ENCODE data around the gene GIGYF2. TPM values are rescaled to one million over a fixed set of nuclear protein-coding genes. Genes with fewer than 3 reads are reported as not detected.

GIGYF2 gene
- total and polyA plus RNA-seq, 11 donors: 25.3 to 78.1 (median 56.5) TPM

GRCh38 chr2:232721261-232721660 is 24.1 kb downstream of the GIGYF2 start:
- intact Hi-C loops (cut with DNase I): no loop called here
- WGBS, 4 donors: 53 to 89% (median 84%) methylated on average over 2 of the region's 2 CpGs
- Histone ChIP-seq H3K36me3 (peaks cover 0 to 73% (median 44%) of the 10 kb centered on the region in 9 donors), H3K27ac (no peak overlapping the region), H3K4me1 (peaks cover 0 to 29% (median 5%) of the 10 kb centered on the region in 12 donors), H3K9me3 (peaks cover 0 to 4% (median 0%) of the 10 kb centered on the region in 12 donors), H3K4me3 (no peak overlapping the region), H3K27me3 (no peaks in the 10 kb centered on the region)
- no peak for ATAC-seq
- TF ChIP-seq CTCF (IDR thresholded peaks at IDR 0.05): no peak
- TF ChIP-seq POLR2A (IDR thresholded peaks at IDR 0.05): no peak
- no peak for DNase-seq

- Histone ChIP-seq H3K4me1 (peaks cover 0 to 29% (median 5%) of the 10 kb centered on the region in 12 donors), H3K9me3 (peaks cover 0 to 4% (median 0%) of the 10 kb centered on the region in 12 donors), H3K27ac (no peak overlapping the region), H3K4me3 (no peak overlapping the region), H3K36me3 (peaks cover 0 to 74% (median 47%) of the 10 kb centered on the region in 9 donors), H3K27me3 (no peaks in the 10 kb centered on the region)
- DNase-seq (no peak), ATAC-seq (no peak)
- TF ChIP-seq POLR2A (IDR thresholded peaks at IDR 0.05) (no peak), CTCF (IDR thresholded peaks at IDR 0.05) (no peak)
- whole genome bisulfite sequencing, 4 donors: 79 to 88% (median 84%) methylated on average over 2 of the region's 2 CpGs
- intact Hi-C loops (cut with DNase I): no loop called here
Measured at GRCh38 chr2:232721882-232722281, 24.8 kb downstream of the GIGYF2 start.

- peaks cover 0 to 4% (median 0%) of the 10 kb centered on the region in 12 donors for H3K9me3 ChIP-seq
- no peak for ATAC-seq
- intact Hi-C loops (cut with DNase I): no loop called here
Measured at GRCh38 chr2:232723027-232723426, 25.9 kb downstream of the GIGYF2 start.

GRCh38 chr2:232728785-232729184 is 31.7 kb downstream of the GIGYF2 start:
- ATAC-seq: no peak
- no peak for TF ChIP-seq CTCF (IDR thresholded peaks at IDR 0.05)
- TF ChIP-seq POLR2A (IDR thresholded peaks at IDR 0.05): no peak

More at GRCh38 chr2:232723027-232723426, 25.9 kb downstream of the GIGYF2 start:
- Histone ChIP-seq H3K27me3 (no peaks in the 10 kb centered on the region), H3K27ac (no peak overlapping the region), H3K36me3 (peaks cover 0 to 78% (median 46%) of the 10 kb centered on the region in 9 donors), H3K4me3 (no peak overlapping the region), H3K4me1 (peaks cover 0 to 29% (median 8%) of the 10 kb centered on the region in 12 donors)
- no peak for TF ChIP-seq CTCF (IDR thresholded peaks at IDR 0.05)
- no peak for TF ChIP-seq POLR2A (IDR thresholded peaks at IDR 0.05)
- 86 to 90% (median 88%) methylated on average over 1 of the region's 1 CpG for WGBS, 4 donors
- no peak for DNase-seq

More at GRCh38 chr2:232728785-232729184, 31.7 kb downstream of the GIGYF2 start:
- no peak for DNase-seq
- Histone ChIP-seq H3K4me3 (no peak overlapping the region), H3K27me3 (no peaks in the 10 kb centered on the region), H3K4me1 (peaks cover 0 to 8% (median 0%) of the 10 kb centered on the region in 12 donors), H3K9me3 (no peaks in the 10 kb centered on the region), H3K36me3 (peaks cover 0 to 79% (median 49%) of the 10 kb centered on the region in 9 donors), H3K27ac (no peak overlapping the region)
- intact Hi-C loops (cut with DNase I): no loop called here
- 81 to 97% (median 95%) methylated on average over 3 of the region's 3 CpGs for WGBS, 4 donors

Data from heart left ventricle (tissue), 16 donors.